Measurements from ENCODE around the gene TSPAN18.

Gene TSPAN18

DNA sequence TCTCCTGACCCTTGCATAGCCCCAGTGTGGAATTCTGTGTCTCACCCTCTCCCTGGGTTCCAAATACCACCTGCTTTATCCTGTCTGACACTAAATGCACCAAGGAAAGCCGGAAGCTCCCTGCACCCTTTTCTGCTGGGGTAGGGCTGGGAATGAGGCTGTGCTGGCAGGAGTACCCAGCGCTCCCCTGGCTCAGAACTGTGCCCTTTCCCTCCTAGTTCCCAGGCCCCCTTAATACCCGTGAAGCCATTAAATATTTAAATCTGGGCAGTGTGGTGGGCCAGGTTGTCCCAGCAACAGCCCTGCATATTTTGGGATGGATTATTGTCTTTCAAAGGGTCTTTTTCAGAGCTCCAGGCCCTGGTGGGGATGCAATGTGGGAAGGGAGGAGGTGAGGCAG is 160.9 kb downstream of the TSPAN18 start:
- no peak for DNase-seq (ENCODE audit: low read depth in 2 of 2)

- no peak for DNase-seq (ENCODE audit: low read depth in 2 of 2)
Observed at GRCh38 chr11:44889266-44889665, 162.5 kb downstream of the TSPAN18 start.

- DNase-seq (ENCODE audit: low read depth in 2 of 2): no peak
Observed at GRCh38 chr11:44892843-44893242, 166.1 kb downstream of the TSPAN18 start.

- DNase-seq (ENCODE audit: low read depth in 2 of 2): no peak
Observed at GRCh38 chr11:44893308-44893822, 166.6 kb downstream of the TSPAN18 start.

GRCh38 chr11:44893846-44894617 is 167.3 kb downstream of the TSPAN18 start:
- DNase-seq (ENCODE audit: low read depth in 2 of 2): peak in 1 of 2 experiments; percentile 30

GRCh38 chr11:44899959-44900358 is 173.2 kb downstream of the TSPAN18 start:
- peak; percentile 27 to 44 for DNase-seq (ENCODE audit: low read depth in 2 of 2)

- DNase-seq (ENCODE audit: low read depth in 2 of 2): no peak
Observed at GRCh38 chr11:44901120-44901633, 174.4 kb downstream of the TSPAN18 start.

DNA sequence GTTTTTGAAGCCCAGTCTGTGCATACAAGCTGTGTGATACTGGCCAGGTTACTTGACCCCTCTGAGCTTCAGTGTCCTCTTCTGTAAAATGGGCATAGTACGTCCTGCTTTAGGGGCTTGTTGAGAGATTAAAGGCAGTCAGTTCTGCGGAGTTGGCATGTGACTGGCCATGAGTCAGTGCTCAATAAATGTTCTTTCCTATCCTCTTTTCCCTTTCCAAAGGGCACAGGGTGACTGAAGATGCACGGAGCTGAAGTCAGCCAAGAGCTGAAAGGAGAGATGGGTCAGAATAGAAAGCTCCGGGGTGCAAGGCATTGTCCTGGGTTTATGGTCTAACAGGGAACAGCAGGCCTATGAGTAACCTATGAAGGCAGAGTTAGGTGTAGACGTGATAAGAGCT is 175.0 kb downstream of the TSPAN18 start:
- DNase-seq (ENCODE audit: low read depth in 2 of 2): no peak

GRCh38 chr11:44903035-44903434 is 176.3 kb downstream of the TSPAN18 start:
- DNase-seq (ENCODE audit: low read depth in 2 of 2): no peak

DNA sequence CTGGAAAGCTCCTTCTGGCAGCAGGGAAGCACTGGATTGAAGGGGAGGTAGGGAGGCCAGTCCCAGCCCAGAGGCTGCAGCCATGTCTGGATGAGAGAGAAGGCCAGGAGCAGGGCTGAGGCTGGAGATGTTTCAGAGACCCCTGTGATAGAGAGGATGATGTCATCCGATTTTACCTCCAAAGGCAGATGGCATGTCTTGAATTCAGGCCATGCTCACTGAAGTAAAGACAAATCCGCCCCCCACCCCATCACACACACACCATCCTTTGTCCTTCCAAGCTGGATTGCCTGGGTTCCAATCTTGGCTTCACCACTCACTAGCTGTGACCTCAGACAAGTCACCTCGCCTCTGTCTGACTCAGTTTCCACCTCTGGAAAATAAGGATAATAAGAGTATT is 176.8 kb downstream of the TSPAN18 start:
- DNase-seq (ENCODE audit: low read depth in 2 of 2): no peak

GRCh38 chr11:44904261-44905020 is 177.7 kb downstream of the TSPAN18 start:
- no peak for DNase-seq (ENCODE audit: low read depth in 2 of 2)

GRCh38 chr11:44905131-44905866 is 178.5 kb downstream of the TSPAN18 start:
- DNase-seq (ENCODE audit: low read depth in 2 of 2): no peak

GRCh38 chr11:44906649-44907048 is 179.9 kb downstream of the TSPAN18 start:
- no peak for DNase-seq (ENCODE audit: low read depth in 2 of 2)

DNA sequence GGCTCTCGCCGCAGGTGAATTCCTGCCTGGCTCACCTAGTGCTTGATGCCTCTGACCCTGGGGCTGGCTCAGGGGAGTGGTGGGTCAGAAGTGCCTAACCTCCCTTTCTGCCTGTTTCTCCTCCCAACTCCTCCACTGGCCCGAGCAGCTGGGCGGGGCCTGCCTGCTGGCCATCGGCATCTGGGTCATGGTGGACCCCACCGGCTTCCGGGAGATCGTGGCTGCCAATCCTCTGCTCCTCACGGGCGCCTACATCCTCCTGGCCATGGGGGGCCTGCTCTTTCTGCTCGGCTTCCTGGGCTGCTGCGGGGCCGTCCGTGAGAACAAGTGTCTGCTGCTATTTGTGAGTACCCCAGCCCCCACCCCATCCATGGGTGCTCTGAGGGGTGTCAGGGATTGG is 182.8 kb downstream of the TSPAN18 start:
- DNase-seq (ENCODE audit: low read depth in 2 of 2): no peak

- no peak for DNase-seq (ENCODE audit: low read depth in 2 of 2)
Observed at GRCh38 chr11:44910591-44910990, 183.8 kb downstream of the TSPAN18 start.

GRCh38 chr11:44911029-44911814 is 184.5 kb downstream of the TSPAN18 start:
- DNase-seq (ENCODE audit: low read depth in 2 of 2): peak; percentile 36 to 47

DNA sequence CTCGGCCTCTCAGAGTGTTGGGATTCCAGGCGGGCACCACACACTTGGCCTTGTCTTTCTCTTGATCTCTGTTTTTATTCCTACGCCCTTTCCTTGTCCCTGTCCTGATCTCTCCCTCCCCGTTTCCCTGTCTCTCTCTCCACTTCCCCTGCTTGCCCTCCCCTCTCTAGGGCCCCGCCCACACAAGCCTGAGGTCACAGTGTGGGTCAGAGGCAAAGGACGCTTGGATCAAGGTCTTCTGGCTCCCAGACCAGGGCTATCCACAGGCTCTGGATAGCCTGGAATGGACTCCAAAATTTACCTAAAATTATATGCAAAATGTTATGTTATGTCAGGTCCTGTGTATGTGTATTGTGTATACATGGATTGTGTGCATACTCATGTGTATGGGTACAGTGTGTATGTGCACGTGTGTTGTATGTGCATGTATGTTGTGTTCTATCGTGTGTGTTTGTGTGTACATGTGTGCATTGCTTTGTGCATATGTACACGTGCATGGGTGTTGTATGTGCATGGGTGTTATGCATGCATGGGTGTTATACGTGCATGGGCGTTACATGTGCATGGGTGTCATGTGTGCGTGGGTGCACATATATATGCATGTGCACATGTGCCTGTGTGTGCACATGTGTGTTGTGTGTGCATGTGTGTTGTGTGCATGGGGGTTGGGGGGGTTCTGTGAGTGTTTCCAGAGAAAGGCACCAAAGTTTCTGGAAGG is 185.7 kb downstream of the TSPAN18 start:
- DNase-seq (ENCODE audit: low read depth in 2 of 2): no peak

DNA sequence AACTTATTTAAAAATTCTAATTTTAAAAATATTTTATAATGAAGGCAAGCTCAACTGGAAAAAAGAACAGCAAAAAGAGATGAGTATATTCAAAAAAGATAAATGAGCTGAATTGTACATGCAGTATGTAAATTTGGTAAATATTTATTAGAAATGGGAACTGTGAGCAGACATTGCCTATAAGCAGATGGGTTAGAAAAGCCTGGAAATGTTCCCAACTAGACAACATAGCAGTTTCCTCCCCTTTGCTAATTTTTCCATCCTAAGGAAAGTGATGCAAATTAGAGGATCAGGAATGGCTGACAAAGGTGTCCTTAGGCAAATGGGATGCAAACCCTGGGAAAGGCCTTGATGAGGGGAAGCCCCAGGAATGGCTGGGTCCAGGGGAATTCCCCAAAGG is 186.7 kb downstream of the TSPAN18 start:
- DNase-seq (ENCODE audit: low read depth in 2 of 2): no peak

DNA sequence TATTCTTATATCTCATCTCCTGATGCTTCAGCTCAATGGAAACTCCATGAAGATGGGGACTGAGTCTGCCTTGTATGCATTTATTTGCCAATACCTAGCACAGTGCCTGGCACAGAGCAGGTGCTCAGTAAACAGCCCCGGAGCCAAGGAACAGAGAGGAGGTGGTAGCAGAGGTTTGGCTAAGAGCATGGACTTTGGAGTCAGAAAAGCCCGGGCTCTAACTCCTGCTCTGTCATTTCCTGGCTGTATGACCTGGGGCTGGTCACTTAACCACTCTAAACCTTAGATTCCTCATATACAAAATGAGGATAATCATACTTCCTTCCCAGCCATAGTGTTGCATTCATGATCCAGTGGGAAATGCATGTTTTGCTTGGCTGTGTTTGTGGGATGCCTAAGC is 187.3 kb downstream of the TSPAN18 start:
- no peak for DNase-seq (ENCODE audit: low read depth in 2 of 2)

DNA sequence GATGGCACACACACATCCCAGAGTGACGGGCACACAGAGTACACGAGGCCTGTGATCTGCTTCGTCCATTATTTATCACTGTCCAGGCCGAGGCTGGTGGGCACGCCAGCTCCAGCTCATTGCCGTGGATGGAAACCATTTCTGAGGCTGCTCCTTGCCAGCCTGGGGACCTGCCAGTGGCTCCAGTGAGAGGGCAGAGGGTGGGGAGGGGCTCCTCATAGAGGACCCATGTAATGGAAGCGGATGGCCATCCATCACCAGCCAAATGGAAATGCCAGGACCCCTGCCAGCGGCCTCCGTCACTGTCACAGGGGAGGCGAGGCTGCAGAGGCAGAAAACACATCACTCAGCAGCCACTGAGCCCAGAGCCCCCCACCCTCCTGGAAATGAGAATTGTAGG is 188.2 kb downstream of the TSPAN18 start:
- DNase-seq (ENCODE audit: low read depth in 2 of 2): no peak

DNA sequence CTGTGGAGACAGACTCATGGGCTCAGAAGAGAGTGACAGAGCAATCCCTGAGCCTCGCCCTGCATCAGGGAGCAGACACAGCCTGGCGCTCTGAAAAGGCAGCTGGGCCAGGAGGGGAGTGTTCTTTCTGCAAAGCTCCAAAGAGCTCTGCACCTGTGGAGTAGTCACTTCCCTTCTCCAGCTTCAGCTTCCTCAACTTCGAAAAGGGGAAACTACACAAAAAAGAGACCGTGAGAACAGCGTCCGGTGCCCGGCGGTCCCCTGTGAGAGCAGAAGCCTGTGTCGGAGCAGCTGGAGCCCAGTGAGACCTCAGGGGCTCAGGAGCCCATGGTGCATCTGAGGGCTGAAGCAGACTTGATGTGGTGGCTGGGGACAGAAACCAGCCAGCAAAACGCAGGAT is 188.9 kb downstream of the TSPAN18 start:
- DNase-seq (ENCODE audit: low read depth in 2 of 2): no peak

Measured in fibroblast of skin of left biceps (primary cell).